Measurements from ENCODE around the gene EBF3. TPM values are rescaled to one million over a fixed set of nuclear protein-coding genes. Genes with fewer than 3 reads are reported as not detected.

Gene EBF3, protein sequence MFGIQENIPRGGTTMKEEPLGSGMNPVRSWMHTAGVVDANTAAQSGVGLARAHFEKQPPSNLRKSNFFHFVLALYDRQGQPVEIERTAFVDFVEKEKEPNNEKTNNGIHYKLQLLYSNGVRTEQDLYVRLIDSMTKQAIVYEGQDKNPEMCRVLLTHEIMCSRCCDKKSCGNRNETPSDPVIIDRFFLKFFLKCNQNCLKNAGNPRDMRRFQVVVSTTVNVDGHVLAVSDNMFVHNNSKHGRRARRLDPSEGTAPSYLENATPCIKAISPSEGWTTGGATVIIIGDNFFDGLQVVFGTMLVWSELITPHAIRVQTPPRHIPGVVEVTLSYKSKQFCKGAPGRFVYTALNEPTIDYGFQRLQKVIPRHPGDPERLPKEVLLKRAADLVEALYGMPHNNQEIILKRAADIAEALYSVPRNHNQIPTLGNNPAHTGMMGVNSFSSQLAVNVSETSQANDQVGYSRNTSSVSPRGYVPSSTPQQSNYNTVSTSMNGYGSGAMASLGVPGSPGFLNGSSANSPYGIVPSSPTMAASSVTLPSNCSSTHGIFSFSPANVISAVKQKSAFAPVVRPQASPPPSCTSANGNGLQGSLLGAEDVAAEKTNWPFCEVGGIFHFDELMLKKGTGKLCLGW
- total RNA-seq, result not detected
- not detected for polyA plus RNA-seq

GRCh38 chr10:129963641-129964501, at the start of gene EBF3:
Gene EBF3, minus strand, starts transcription at chr10:129964274. Its CDS starts 506 bp downstream, at chr10:129963768.
- CTCF ChIA-PET, result no interaction called here
- peak within 1 kb of the TSS; percentile 65 to 85 (median 77) for H3K4me3 Mint-ChIP-seq
- peak within 1 kb of the TSS in 1 of 8 donors; percentile 35 for H3K27ac Mint-ChIP-seq
- peaks cover 58% of the 10 kb centered on the region for H3K27me3 ChIP-seq (ENCODE audit: insufficient read depth, low read length, poor library complexity, severe bottlenecking)
- POLR2A ChIA-PET, result no interaction called here
- no peaks in the 10 kb centered on the region for H3K36me3 ChIP-seq (ENCODE audit: insufficient read depth, low read length)
- H3K36me3 Mint-ChIP-seq, result peaks cover 0 to 2% (median 0%) of the 10 kb centered on the region in 3 donors
- H3K4me1 ChIP-seq (ENCODE audit: insufficient read depth, low read length), result peaks cover 12% of the 10 kb centered on the region
- H3K27ac ChIP-seq (ENCODE audit: low read depth, low read length), result no peak within 1 kb of the TSS
- DNase-seq, result peak in 4 of 5 donors; percentile 8 to 58 (median 26)
- H3K9me3 Mint-ChIP-seq, result peaks cover 0 to 14% (median 6%) of the 10 kb centered on the region in 5 donors
- H3K4me3 ChIP-seq (ENCODE audit: low read length), result peak within 1 kb of the TSS; percentile 5
- H3K9me3 ChIP-seq (ENCODE audit: low read length), result no peaks in the 10 kb centered on the region
- peaks cover 15 to 42% (median 26%) of the 10 kb centered on the region in 3 donors for H3K4me1 Mint-ChIP-seq
- H3K27me3 Mint-ChIP-seq, result peaks cover 53 to 55% of the 10 kb centered on the region in 2 donors

DNA sequence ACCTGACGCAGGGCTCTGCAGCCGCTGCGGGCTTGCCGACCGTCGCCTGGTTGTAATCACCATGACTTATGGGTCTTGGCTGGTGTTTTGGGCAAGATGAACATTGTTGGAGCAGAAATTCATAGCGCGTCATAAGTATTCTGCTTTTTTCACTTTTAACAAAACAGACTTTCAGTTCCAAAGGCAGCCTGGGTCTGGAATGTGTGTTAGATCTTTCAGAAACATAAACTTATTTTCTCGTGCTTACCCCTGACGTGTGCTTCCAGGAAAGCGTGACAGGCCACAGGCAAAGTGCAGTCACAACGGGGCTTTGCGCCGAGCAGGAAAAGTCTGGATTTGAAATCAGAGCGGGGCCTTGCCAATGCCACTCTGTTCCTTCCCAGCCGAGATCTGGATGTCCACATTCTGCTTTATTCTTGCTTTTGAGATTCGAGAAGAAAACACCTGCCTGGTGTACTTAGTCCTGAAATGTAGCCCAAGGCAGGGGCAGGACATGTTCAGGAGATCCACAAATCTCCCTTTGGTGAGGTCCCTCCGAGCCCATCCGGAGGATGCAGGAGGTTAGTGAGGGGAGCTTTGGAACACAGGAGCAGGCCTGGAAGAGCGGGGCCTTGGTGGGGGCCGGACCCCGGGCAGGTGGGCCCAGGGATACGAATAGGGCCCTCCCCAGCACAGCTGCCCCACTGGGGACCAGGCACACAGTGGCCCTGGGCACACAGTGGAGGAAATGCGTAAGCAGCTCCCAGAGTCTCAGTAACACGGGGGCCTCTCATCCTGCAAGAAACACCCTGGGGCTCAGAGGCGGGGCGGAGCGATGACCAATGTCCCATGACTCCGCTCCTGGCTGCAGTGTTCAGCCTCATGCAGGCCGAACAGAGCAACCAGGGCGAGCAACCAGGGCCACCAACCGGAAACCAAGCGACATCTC, 49.5 kb upstream of the EBF3 start:
- H3K4me1 Mint-ChIP-seq, result peaks cover 0 to 1% (median 0%) of the 10 kb centered on the region in 3 donors
- no peak overlapping the region for H3K27ac ChIP-seq (ENCODE audit: low read depth, low read length)
- H3K27me3 Mint-ChIP-seq, result peaks cover 11% of the 10 kb centered on the region in 2 donors
- CTCF ChIA-PET, result no interaction called here
- H3K27ac Mint-ChIP-seq, result no peak overlapping the region
- H3K9me3 Mint-ChIP-seq, result no peaks in the 10 kb centered on the region
- H3K36me3 Mint-ChIP-seq, result no peaks in the 10 kb centered on the region
- no peak overlapping the region for H3K4me3 ChIP-seq (ENCODE audit: low read length)
- H3K36me3 ChIP-seq (ENCODE audit: insufficient read depth, low read length), result no peaks in the 10 kb centered on the region
- POLR2A ChIA-PET, result no interaction called here
- no peaks in the 10 kb centered on the region for H3K27me3 ChIP-seq (ENCODE audit: insufficient read depth, low read length, poor library complexity, severe bottlenecking)
- no peak overlapping the region for H3K4me3 Mint-ChIP-seq
- H3K9me3 ChIP-seq (ENCODE audit: low read length), result no peaks in the 10 kb centered on the region
- no peak for DNase-seq
- no peaks in the 10 kb centered on the region for H3K4me1 ChIP-seq (ENCODE audit: insufficient read depth, low read length)

DNA sequence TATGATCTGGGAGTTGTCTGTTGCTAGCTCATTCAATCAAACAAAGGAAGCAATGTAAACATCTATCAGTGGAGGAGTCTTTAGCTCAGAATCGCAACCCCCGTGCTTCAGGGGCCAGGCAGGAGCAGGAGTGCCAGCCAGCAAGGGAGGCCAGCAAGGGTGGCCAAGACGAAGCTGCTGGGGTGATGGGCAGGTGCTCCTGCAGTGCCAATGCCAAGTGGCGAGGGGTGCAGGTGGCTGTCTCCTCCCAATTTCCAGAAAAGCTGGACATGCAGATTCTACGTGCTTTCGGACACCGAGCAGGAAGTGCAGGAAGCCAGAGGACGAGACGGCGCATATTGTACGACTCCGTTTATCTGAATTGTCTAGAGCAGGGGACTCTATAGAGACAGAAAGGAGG, 48.1 kb upstream of the EBF3 start:
- Mint-ChIP-seq H3K4me3 (no peak overlapping the region), H3K36me3 (no peaks in the 10 kb centered on the region), H3K9me3 (no peaks in the 10 kb centered on the region), H3K27ac (no peak overlapping the region), H3K4me1 (no peaks in the 10 kb centered on the region), H3K27me3 (peaks cover 11 to 23% of the 10 kb centered on the region in 2 donors)
- H3K27ac ChIP-seq (ENCODE audit: low read depth, low read length), result no peak overlapping the region
- no peaks in the 10 kb centered on the region for H3K4me1 ChIP-seq (ENCODE audit: insufficient read depth, low read length)
- H3K36me3 ChIP-seq (ENCODE audit: insufficient read depth, low read length), result no peaks in the 10 kb centered on the region
- ChIA-PET CTCF (no interaction called here), POLR2A (no interaction called here)
- H3K27me3 ChIP-seq (ENCODE audit: insufficient read depth, low read length, poor library complexity, severe bottlenecking), result no peaks in the 10 kb centered on the region
- no peaks in the 10 kb centered on the region for H3K9me3 ChIP-seq (ENCODE audit: low read length)
- H3K4me3 ChIP-seq (ENCODE audit: low read length), result no peak overlapping the region
- no peak for DNase-seq

DNA sequence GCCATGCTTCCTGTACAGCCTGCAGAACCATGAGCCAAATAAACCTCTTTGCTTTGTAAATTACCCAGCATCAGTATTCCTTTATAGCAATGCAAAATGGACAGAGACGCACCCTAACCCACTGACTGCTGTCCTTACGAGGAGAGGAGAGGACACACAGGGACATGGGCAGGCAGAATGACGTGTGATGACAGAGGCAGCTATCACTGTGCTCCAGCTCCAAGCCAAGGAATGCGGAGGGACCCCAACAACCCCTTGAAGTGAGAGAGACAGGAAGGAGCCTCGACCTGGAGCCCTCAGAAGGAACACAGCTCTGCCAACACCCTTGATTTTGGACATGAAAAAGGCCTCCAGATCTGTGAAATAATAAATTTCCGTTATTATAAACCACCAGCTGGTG, 46.6 kb upstream of the EBF3 start:
- no peak overlapping the region for H3K27ac ChIP-seq (ENCODE audit: low read depth, low read length)
- DNase-seq, result no peak
- CTCF ChIA-PET, result interaction anchor here (1.0 kb wide), 1 partner anchor 43 kb away, joined by 3 read pairs; no protein-coding TSS in a partner anchor
- H3K36me3 ChIP-seq (ENCODE audit: insufficient read depth, low read length), result no peaks in the 10 kb centered on the region
- H3K9me3 ChIP-seq (ENCODE audit: low read length), result no peaks in the 10 kb centered on the region
- peaks cover 8 to 27% of the 10 kb centered on the region in 2 donors for H3K27me3 Mint-ChIP-seq
- H3K4me1 ChIP-seq (ENCODE audit: insufficient read depth, low read length), result no peaks in the 10 kb centered on the region
- H3K27ac Mint-ChIP-seq, result no peak overlapping the region
- H3K4me3 ChIP-seq (ENCODE audit: low read length), result no peak overlapping the region
- POLR2A ChIA-PET, result no interaction called here
- H3K27me3 ChIP-seq (ENCODE audit: insufficient read depth, low read length, poor library complexity, severe bottlenecking), result no peaks in the 10 kb centered on the region
- no peaks in the 10 kb centered on the region for H3K36me3 Mint-ChIP-seq
- H3K4me1 Mint-ChIP-seq, result no peaks in the 10 kb centered on the region
- no peak overlapping the region for H3K4me3 Mint-ChIP-seq
- H3K9me3 Mint-ChIP-seq, result peaks cover 0 to under 1% (median 0%) of the 10 kb centered on the region in 5 donors

- H3K4me3 ChIP-seq (ENCODE audit: low read length), result no peak overlapping the region
- Mint-ChIP-seq H3K9me3 (peaks cover 0 to 12% (median 0%) of the 10 kb centered on the region in 5 donors), H3K36me3 (no peaks in the 10 kb centered on the region), H3K27ac (no peak overlapping the region), H3K27me3 (peaks cover 7 to 31% of the 10 kb centered on the region in 2 donors), H3K4me1 (no peaks in the 10 kb centered on the region), H3K4me3 (no peak overlapping the region)
- no peaks in the 10 kb centered on the region for H3K4me1 ChIP-seq (ENCODE audit: insufficient read depth, low read length)
- H3K9me3 ChIP-seq (ENCODE audit: low read length), result no peaks in the 10 kb centered on the region
- ChIA-PET POLR2A (no interaction called here), CTCF (no interaction called here)
- no peaks in the 10 kb centered on the region for H3K27me3 ChIP-seq (ENCODE audit: insufficient read depth, low read length, poor library complexity, severe bottlenecking)
- H3K36me3 ChIP-seq (ENCODE audit: insufficient read depth, low read length), result no peaks in the 10 kb centered on the region
- DNase-seq, result no peak
- H3K27ac ChIP-seq (ENCODE audit: low read depth, low read length), result no peak overlapping the region
These were observed 45.2 kb upstream of the EBF3 start for GRCh38 chr10:130009228-130009627.

DNA sequence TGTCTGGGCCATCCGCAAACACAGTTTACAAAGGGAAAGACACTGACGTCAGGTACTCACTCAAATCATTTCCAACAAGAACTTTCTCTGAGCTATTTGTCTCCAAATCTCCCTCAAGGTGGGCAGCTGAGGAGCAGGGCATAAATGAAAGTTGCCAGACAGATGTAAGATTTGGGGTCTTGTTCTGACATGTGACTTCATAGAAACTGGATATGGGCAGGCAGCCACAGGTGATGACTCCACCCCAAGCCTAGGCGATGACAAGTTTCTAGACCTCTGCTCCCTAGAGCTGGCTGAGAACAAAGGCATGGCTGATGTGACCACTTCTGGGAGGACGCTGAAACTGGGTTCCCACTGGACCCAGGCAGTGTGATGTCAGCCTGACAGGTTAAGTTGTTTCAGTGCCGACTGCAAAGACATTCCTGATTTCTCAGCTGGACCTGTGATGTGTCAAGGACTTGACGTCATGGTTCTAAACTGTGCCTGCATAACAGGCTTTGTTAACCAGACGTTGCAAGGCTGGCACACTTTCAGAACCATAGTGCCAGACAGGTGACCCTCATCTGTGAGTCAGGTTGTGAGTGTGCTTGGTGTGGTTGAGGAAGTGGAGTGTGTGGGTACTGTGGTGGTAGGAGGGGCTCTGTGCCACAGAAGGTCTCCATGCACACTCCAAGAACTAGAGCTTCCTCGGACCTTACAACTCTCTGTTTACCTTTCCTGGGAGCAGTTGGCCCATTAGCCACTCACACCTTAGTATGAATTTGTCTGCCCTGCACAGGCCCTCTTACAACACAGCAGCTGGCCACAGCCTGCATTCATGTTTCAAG, 39.9 kb upstream of the EBF3 start:
- ChIA-PET CTCF (no interaction called here), POLR2A (no interaction called here)
- Histone ChIP-seq H3K36me3 (ENCODE audit: insufficient read depth, low read length) (no peaks in the 10 kb centered on the region), H3K27me3 (ENCODE audit: insufficient read depth, low read length, poor library complexity, severe bottlenecking) (no peaks in the 10 kb centered on the region), H3K4me3 (ENCODE audit: low read length) (no peak overlapping the region), H3K27ac (ENCODE audit: low read depth, low read length) (no peak overlapping the region), H3K9me3 (ENCODE audit: low read length) (no peaks in the 10 kb centered on the region), H3K4me1 (ENCODE audit: insufficient read depth, low read length) (no peaks in the 10 kb centered on the region)
- H3K9me3 Mint-ChIP-seq, result peaks cover 0 to 15% (median 2%) of the 10 kb centered on the region in 5 donors
- no peak for DNase-seq
- no peaks in the 10 kb centered on the region for H3K4me1 Mint-ChIP-seq
- H3K36me3 Mint-ChIP-seq, result no peaks in the 10 kb centered on the region
- H3K27me3 Mint-ChIP-seq, result peaks cover 16 to 33% of the 10 kb centered on the region in 2 donors
- H3K27ac Mint-ChIP-seq, result no peak overlapping the region
- no peak overlapping the region for H3K4me3 Mint-ChIP-seq

GRCh38 chr10:130003166-130003565, 39.1 kb upstream of the EBF3 start:
- H3K4me1 ChIP-seq (ENCODE audit: insufficient read depth, low read length), result no peaks in the 10 kb centered on the region

More at GRCh38 chr10:130003166-130003565, 39.1 kb upstream of the EBF3 start:
- Mint-ChIP-seq H3K4me1 (no peaks in the 10 kb centered on the region), H3K4me3 (no peak overlapping the region), H3K36me3 (no peaks in the 10 kb centered on the region), H3K9me3 (peaks cover 0 to 24% (median 2%) of the 10 kb centered on the region in 5 donors), H3K27me3 (peaks cover 14 to 32% of the 10 kb centered on the region in 2 donors), H3K27ac (no peak overlapping the region)
- ChIA-PET POLR2A (no interaction called here), CTCF (no interaction called here)
- H3K4me3 ChIP-seq (ENCODE audit: low read length), result no peak overlapping the region
- H3K27ac ChIP-seq (ENCODE audit: low read depth, low read length), result no peak overlapping the region
- H3K36me3 ChIP-seq (ENCODE audit: insufficient read depth, low read length), result no peaks in the 10 kb centered on the region
- H3K9me3 ChIP-seq (ENCODE audit: low read length), result no peaks in the 10 kb centered on the region
- no peaks in the 10 kb centered on the region for H3K27me3 ChIP-seq (ENCODE audit: insufficient read depth, low read length, poor library complexity, severe bottlenecking)
- no peak for DNase-seq
